DOHH2 (cell line): Measurements from ENCODE around the gene MYBL2.

ENCODE experiments used
- H3F3A ChIP-seq: fragments of 200-600 bp; sonication (generic), shearing (Covaris generic); 2 replicates; pipeline ENCODE4 v1.6.0; 2016; ENCODE audit warnings: antibody characterized with exemption, mild to moderate bottlenecking; ENCODE audit not compliant: control insufficient read depth, insufficient read depth
- H3K27ac ChIP-seq: fragments of 200-600 bp; sonication (generic); 2 replicates; pipeline ENCODE4 v1.5.1; 2014; ENCODE audit warnings: low read depth, mild to moderate bottlenecking, low read length, moderate library complexity
- H3K27me3 ChIP-seq: fragments of 200-600 bp; sonication (generic); 2 replicates; pipeline ENCODE4 v1.6.1; 2014; ENCODE audit warnings: mild to moderate bottlenecking, low read length, mixed read lengths; ENCODE audit not compliant: control insufficient read depth
- H3K36me3 ChIP-seq: fragments of 200-600 bp; sonication (generic); 2 replicates; pipeline ENCODE4 v1.6.1; 2014; ENCODE audit warnings: mild to moderate bottlenecking, low read length, moderate library complexity, mixed read lengths; ENCODE audit not compliant: control insufficient read depth
- H3K4me1 ChIP-seq: fragments of 200-600 bp; sonication (generic); 2 replicates; pipeline ENCODE4 v1.6.1; 2014; ENCODE audit warnings: mild to moderate bottlenecking, low read length, mixed read lengths; ENCODE audit not compliant: control insufficient read depth
- H3K4me2 ChIP-seq: fragments of 200-600 bp; sonication (generic); 2 replicates; pipeline ENCODE4 v1.6.0; 2014; ENCODE audit warnings: mild to moderate bottlenecking, low read length, moderate library complexity
- H3K4me3 ChIP-seq: fragments of 200-600 bp; sonication (generic); 2 replicates; pipeline ENCODE4 v1.5.1; 2014; ENCODE audit warnings: mild to moderate bottlenecking, low read length, mixed read lengths
- H3K79me2 ChIP-seq: fragments of 200-600 bp; sonication (generic); 2 replicates; pipeline ENCODE4 v1.6.1; 2014; ENCODE audit warnings: mild to moderate bottlenecking, low read length, mixed read lengths; ENCODE audit not compliant: control insufficient read depth
- H3K9me2 ChIP-seq: fragments of 200-600 bp; sonication (generic); replicated peaks from 2 replicates; pipeline ENCODE4 v1.6.1; 2014; ENCODE audit warnings: mild to moderate bottlenecking, low read length, mixed read lengths; ENCODE audit not compliant: control insufficient read depth
- H3K9me3 ChIP-seq: fragments of 200-600 bp; sonication (generic); 2 replicates; pipeline ENCODE4 v1.6.1; 2014; ENCODE audit warnings: antibody characterized with exemption, low read length, mixed read lengths; ENCODE audit not compliant: control insufficient read depth, insufficient read depth
- H4K20me1 ChIP-seq: fragments of 200-600 bp; sonication (generic); 2 replicates; pipeline ENCODE4 v1.6.0; 2014; ENCODE audit warnings: low read depth, mild to moderate bottlenecking, antibody characterized with exemption, low read length, moderate library complexity; ENCODE audit not compliant: control insufficient read depth, insufficient read depth
- EZH2phosphoT487 ChIP-seq: fragments of 200-600 bp; sonication (generic); IDR thresholded peaks from 2 replicates; pipeline ENCODE4 v1.6.1; 2017; ENCODE audit warnings: borderline replicate concordance, mild to moderate bottlenecking, antibody characterized with exemption, low read length, moderate library complexity, mixed read lengths
- TF ChIP-seq, protein P1 (sequence below): fragments of 200-600 bp; sonication (generic); IDR thresholded peaks from one replicate; pipeline ENCODE4 v1.5.1; 2014; ENCODE audit warnings: antibody characterized with exemption, mild to moderate bottlenecking, low read depth, low read length; ENCODE audit not compliant: poor library complexity, severe bottlenecking

The MYBL2 gene

GRCh38 chr20:43721429-43722152, 54.7 kb downstream of the MYBL2 start:
- no peak for TF ChIP-seq EZH2phosphoT487
- TF ChIP-seq, protein P1, sequence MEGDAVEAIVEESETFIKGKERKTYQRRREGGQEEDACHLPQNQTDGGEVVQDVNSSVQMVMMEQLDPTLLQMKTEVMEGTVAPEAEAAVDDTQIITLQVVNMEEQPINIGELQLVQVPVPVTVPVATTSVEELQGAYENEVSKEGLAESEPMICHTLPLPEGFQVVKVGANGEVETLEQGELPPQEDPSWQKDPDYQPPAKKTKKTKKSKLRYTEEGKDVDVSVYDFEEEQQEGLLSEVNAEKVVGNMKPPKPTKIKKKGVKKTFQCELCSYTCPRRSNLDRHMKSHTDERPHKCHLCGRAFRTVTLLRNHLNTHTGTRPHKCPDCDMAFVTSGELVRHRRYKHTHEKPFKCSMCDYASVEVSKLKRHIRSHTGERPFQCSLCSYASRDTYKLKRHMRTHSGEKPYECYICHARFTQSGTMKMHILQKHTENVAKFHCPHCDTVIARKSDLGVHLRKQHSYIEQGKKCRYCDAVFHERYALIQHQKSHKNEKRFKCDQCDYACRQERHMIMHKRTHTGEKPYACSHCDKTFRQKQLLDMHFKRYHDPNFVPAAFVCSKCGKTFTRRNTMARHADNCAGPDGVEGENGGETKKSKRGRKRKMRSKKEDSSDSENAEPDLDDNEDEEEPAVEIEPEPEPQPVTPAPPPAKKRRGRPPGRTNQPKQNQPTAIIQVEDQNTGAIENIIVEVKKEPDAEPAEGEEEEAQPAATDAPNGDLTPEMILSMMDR: no peak

DNA sequence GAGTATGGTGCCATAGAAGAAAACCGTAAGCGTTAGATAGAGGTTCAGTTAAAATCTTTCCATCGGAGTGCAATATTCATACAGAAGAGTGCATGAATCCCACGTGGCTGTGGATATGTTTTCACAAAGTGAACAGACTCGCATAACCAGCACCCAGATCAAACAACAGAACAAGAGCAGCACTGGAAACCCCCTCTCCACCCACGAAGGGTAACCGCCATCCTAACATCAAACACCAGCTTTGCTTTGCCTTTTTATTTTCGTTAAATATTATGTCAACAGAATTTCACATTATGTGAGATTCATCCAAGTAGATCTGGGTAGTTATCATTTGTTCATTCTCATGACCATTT, 55.2 kb downstream of the MYBL2 start:
- H3K4me2 ChIP-seq: peak overlapping the region; percentile 42
- H3K27ac ChIP-seq: peak overlapping the region; percentile 59
- H3K9me3 ChIP-seq: no peaks in the 10 kb centered on the region
- no peaks in the 10 kb centered on the region for H3K9me2 ChIP-seq
- no peaks in the 10 kb centered on the region for H3K27me3 ChIP-seq
- no peaks in the 10 kb centered on the region for H3K79me2 ChIP-seq
- H3K36me3 ChIP-seq: peaks cover 22% of the 10 kb centered on the region
- H3K4me3 ChIP-seq: peak overlapping the region; percentile 30
- TF ChIP-seq, protein P1: no peak
- no peak for TF ChIP-seq EZH2phosphoT487
- H4K20me1 ChIP-seq: no peaks in the 10 kb centered on the region
- peaks cover 57% of the 10 kb centered on the region for H3K4me1 ChIP-seq
- peaks cover 9% of the 10 kb centered on the region for H3F3A ChIP-seq

More at GRCh38 chr20:43721429-43722152, 54.7 kb downstream of the MYBL2 start:
- Histone ChIP-seq H3K4me2 (peak overlapping the region; percentile 42), H3K79me2 (no peaks in the 10 kb centered on the region), H3K9me3 (no peaks in the 10 kb centered on the region), H3K36me3 (peaks cover 28% of the 10 kb centered on the region), H3K4me3 (peak overlapping the region; percentile 30), H4K20me1 (no peaks in the 10 kb centered on the region), H3K27me3 (no peaks in the 10 kb centered on the region), H3K27ac (peak overlapping the region; percentile 59), H3K9me2 (no peaks in the 10 kb centered on the region), H3K4me1 (peaks cover 57% of the 10 kb centered on the region), H3F3A (peaks cover 9% of the 10 kb centered on the region)

GRCh38 chr20:43723186-43723585, 56.3 kb downstream of the MYBL2 start:
- Histone ChIP-seq H3K36me3 (peaks cover 12% of the 10 kb centered on the region), H3K9me2 (no peaks in the 10 kb centered on the region), H3K4me1 (peaks cover 64% of the 10 kb centered on the region), H3K9me3 (no peaks in the 10 kb centered on the region), H3K27ac (peak overlapping the region; percentile 10), H4K20me1 (no peaks in the 10 kb centered on the region), H3F3A (peaks cover 9% of the 10 kb centered on the region), H3K79me2 (no peaks in the 10 kb centered on the region), H3K27me3 (no peaks in the 10 kb centered on the region), H3K4me2 (peak overlapping the region; percentile 24), H3K4me3 (no peak overlapping the region)
- no peak for TF ChIP-seq EZH2phosphoT487
- TF ChIP-seq, protein P1: no peak
